Choroid plexus epithelial cell (primary cell): ENCODE data around the gene CIAO3.
"Not testable (repeated sequence)": the region's sequence is repeated elsewhere in the genome, so short reads cannot be mapped to it uniquely, and the experiment has no call there.

Experiments used
- DNase-seq: peaks from one replicate; pipeline ENCODE4 v3.0.0-alpha.2; 2010; ENCODE audit warnings: low read depth
- H3K4me3 ChIP-seq: 2 replicates; pipeline ENCODE4 v1.5.1; 2011; ENCODE audit warnings: low read depth, mild to moderate bottlenecking, control low read depth, low read length, moderate library complexity
- TF ChIP-seq, protein P1 (sequence below): conservative IDR thresholded peaks from 2 replicates; pipeline ENCODE4 v1.5.1; 2011; ENCODE audit warnings: low read depth, mild to moderate bottlenecking, control low read depth, inconsistent platforms, low read length, moderate library complexity

The CIAO3 gene

DNA sequence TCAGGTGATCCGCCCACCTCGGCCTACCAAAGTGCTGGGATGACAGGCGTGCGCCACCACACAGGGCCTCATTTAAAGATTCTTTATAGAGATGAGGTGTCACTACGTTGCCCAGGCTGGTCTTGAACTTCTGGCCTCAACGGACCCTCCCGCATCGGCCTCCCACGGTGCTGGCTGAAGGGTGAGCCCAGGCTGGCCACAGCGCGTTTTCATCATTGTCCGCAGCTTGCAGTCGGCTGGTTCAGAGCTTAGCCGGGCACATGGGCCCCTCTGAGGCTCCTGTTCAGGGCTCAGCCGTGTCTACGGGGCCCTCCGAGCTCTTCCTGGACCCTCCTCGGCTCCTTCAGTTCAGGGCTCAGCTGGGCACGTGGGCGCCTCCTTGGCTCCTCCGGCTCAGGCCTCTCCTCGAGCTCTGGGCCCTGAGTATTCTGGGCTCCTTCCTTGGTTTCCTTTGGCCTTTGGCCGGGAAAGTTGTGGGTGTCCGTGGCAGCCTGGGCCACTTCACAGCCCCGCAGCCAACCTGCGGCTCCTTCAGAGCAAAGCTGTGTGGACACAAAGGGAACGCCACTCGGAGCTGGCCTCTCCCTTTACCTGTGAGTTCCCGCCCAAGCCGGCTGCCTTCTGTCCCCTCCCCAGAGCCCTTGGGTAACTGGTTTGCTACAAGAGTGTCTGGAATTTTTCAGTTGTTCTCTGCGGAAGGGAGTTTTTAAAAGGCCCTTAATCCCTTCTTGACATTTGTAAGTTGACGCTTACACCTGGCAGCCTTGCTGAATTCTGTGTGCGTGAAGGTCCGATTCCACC, 18.5 kb upstream of the CIAO3 start:
- no peak for DNase-seq
- TF ChIP-seq, protein P1, sequence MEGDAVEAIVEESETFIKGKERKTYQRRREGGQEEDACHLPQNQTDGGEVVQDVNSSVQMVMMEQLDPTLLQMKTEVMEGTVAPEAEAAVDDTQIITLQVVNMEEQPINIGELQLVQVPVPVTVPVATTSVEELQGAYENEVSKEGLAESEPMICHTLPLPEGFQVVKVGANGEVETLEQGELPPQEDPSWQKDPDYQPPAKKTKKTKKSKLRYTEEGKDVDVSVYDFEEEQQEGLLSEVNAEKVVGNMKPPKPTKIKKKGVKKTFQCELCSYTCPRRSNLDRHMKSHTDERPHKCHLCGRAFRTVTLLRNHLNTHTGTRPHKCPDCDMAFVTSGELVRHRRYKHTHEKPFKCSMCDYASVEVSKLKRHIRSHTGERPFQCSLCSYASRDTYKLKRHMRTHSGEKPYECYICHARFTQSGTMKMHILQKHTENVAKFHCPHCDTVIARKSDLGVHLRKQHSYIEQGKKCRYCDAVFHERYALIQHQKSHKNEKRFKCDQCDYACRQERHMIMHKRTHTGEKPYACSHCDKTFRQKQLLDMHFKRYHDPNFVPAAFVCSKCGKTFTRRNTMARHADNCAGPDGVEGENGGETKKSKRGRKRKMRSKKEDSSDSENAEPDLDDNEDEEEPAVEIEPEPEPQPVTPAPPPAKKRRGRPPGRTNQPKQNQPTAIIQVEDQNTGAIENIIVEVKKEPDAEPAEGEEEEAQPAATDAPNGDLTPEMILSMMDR, result no peak
- no peak overlapping the region for H3K4me3 ChIP-seq

DNA sequence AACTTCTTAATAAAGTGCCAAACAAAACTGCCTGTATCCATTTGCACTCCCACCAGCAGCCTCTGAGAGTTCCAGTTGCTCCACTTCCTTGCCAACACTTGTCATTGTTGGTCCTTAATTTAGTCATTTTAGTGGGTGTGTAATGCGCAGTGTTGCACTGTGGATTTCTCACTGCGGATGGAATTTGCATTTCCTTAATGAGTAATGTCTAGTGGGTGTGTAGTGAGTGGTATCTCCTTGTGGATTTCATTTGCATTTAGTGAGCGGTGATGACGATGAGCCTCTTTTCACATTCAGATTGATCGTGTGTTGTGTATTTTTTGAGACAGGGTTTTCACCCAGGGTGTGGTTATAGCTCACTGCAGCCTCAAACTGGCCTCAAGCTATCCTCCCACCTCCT, 15.6 kb upstream of the CIAO3 start:
- no peak for DNase-seq
- H3K4me3 ChIP-seq, result no peak overlapping the region
- TF ChIP-seq, protein P1, result no peak

GRCh38 chr16:754656-755055, 13.9 kb upstream of the CIAO3 start:
- TF ChIP-seq, protein P1, result no peak
- DNase-seq, result no peak
- no peak overlapping the region for H3K4me3 ChIP-seq

GRCh38 chr16:754121-754607, 13.4 kb upstream of the CIAO3 start:
- H3K4me3 ChIP-seq, result not testable (repeated sequence)

DNA sequence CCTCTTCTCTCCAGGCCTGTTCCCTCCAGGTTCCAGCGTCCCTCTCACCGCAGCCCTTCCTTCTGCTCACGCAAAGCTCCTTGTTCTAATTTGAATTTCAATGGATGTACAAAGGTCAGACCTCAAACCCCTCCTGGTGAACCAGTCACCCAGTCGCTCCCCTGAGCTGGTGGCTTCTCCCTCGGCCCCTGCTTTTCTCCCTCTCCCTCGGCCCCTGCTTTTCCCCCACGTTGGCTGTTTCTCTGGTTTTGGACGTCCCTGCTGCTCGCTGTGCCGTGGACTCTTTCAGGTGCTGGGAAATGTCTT, 11.2 kb upstream of the CIAO3 start:
- no peak for DNase-seq
- TF ChIP-seq, protein P1, result no peak
- no peak overlapping the region for H3K4me3 ChIP-seq

More at GRCh38 chr16:754121-754607, 13.4 kb upstream of the CIAO3 start:
- not testable (repeated sequence) for DNase-seq

DNA sequence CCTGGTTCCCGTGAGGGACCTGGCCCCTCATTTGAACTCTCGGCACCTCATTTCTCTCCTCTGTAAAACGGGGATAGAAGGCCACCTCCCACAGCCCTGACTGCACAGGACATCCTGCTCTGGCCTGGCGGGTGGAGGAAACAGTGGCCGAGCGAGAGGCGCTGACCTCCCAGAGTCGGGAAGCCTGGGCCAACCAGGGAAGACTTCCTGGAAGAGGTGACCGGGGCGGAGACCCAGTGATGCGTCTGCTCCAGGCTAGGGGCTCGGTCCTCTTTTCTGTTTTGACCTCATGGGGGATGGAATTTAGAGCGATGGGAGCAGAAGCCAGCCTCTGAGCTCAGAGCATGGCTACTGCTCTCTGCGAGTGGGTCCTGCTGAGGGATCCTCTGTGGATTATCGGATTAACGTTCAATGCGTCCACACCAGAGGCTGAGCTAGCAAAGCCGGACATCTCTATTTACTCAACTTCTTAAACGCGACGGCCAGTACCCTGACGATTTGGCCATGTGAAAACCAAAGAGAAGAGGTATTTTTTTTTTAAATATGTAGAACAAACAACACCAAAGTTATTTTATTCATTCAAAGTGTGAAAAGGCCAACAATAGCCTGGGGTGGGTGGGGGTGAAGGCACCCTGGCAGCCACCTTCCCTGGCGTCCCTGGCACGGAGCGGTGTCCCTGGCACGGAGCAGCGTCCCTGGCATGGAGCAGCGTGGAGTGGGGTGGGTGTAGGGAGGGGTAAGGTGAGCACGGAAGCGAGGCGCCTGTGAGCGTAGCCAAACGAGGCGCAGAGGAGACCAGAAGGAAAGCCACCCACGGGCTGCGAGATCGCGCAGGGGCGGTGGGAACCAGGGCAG, 10.6 kb upstream of the CIAO3 start:
- H3K4me3 ChIP-seq, result no peak overlapping the region
- no peak for DNase-seq

GRCh38 chr16:750485-750884, 9.7 kb upstream of the CIAO3 start:
- H3K4me3 ChIP-seq, result no peak overlapping the region
- TF ChIP-seq, protein P1, result no peak
- DNase-seq, result no peak

More for the DNA sequence above, 10.6 kb upstream of the CIAO3 start:
- TF ChIP-seq, protein P1, result no peak
